ENCODE data around the gene RBP3.
"Not testable (repeated sequence)": the region's sequence is repeated elsewhere in the genome, so short reads cannot be mapped to it uniquely, and the experiment has no call there.

RBP3 gene

DNA sequence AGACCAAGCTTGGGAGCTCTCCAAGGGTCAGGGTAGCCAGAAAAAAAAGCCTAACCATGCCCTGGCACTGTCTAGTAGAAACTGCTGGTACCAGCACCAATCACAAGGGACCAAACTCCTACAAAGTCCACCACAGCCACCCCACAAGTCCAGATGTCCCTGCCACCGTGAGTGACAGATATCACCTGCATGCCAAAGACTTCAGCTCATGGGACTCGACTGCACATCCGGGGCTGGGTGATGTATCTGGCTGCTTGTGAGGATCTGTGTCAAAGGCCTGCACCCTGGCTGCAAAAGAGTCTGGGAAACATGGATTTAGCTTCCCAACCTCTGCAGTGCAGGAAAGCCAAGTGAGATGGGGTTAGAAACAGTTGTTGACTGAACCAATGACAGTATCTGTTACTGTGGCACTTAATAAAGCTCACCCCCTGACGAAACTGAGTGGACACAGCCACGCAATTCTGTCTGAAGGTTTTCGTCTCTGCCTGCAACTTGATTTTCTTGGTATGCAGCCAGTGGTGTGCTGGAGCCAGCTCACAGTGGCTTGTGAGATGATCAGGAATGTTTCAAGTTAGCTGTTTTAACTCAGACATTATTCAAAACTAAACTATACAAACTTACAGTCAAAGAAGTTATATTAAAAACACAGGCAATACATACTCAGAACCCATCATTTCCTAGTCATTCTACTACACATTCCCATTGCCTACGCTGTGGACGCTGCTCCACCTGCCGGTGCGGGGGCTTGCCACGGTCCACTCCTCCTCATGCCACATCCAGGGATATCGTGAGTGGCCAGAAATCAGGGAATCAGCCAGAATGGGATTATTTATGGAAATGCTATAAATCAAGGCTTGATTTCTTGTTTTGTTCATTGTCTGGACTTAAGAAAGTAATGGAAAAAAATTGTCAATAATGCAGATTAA is 26.7 kb downstream of the RBP3 start:
- no peak for DNase-seq (ENCODE audit: low read depth)

GRCh38 chr10:47376522-47377220 is 28.5 kb downstream of the RBP3 start:
- DNase-seq (ENCODE audit: low read depth), result no peak

GRCh38 chr10:47378183-47378510 is 30.0 kb downstream of the RBP3 start:
- no peak for DNase-seq (ENCODE audit: low read depth)

GRCh38 chr10:47378606-47379444 is 30.7 kb downstream of the RBP3 start:
- DNase-seq (ENCODE audit: low read depth), result no peak

GRCh38 chr10:47379445-47379785 is 31.3 kb downstream of the RBP3 start:
- no peak for DNase-seq (ENCODE audit: low read depth)

DNA sequence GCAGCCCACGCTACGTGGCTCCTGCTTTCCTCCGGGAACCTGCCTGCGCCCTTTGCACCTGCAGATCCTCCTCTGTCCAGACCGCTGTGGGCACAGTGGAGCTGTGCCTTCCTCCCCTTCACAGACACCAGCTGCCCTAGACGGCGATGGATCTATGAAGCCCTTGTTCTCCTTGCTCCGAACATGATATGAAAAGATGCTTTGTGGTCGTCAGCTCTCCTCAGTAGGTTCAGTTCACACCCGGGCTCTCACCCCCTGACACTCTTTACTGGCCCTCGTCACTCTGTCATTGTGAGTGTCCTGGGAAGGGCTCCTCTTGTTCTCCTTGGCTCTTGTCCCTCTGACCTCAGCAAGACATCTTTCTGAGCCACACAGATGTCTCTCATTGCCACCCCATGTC is 31.7 kb downstream of the RBP3 start:
- DNase-seq (ENCODE audit: low read depth), result no peak

DNA sequence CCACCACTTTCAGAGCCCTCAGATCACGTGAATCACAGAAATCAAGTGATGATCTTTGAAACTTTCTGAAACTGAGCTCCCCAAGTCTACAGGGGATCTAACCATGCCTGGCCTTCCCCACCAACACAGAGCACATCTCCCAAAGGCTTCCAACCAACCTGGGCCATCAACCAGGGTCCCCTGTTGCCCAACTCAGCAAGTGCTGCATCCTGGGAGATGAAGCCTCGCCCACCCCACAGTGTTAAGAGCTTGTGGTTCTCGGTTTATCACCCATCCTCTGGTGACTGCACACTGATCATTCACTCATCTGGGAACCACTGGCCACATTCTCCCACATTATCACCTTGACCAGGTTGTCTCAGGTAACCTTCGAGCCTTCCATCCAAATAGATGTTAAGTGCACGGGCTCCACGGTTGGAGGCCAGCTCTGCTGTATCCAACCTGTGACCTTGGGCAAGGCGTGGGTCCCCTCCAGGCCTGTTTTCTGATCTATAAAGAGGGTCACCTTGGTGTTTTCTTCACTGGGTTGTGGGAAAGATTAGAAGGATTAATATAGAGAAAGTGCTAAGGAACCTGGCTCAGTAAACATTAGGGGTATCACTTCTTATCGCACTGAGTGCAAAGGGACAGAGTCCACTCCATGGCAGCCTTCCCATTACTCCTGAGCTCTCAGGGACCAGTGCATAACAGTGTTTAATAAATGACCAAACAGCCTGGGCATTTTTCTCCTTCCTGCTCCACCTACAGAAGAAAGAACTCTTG is 32.4 kb downstream of the RBP3 start:
- DNase-seq (ENCODE audit: low read depth), result no peak

- no peak for DNase-seq (ENCODE audit: low read depth)
Measured at GRCh38 chr10:47381103-47381395, 32.9 kb downstream of the RBP3 start.

DNA sequence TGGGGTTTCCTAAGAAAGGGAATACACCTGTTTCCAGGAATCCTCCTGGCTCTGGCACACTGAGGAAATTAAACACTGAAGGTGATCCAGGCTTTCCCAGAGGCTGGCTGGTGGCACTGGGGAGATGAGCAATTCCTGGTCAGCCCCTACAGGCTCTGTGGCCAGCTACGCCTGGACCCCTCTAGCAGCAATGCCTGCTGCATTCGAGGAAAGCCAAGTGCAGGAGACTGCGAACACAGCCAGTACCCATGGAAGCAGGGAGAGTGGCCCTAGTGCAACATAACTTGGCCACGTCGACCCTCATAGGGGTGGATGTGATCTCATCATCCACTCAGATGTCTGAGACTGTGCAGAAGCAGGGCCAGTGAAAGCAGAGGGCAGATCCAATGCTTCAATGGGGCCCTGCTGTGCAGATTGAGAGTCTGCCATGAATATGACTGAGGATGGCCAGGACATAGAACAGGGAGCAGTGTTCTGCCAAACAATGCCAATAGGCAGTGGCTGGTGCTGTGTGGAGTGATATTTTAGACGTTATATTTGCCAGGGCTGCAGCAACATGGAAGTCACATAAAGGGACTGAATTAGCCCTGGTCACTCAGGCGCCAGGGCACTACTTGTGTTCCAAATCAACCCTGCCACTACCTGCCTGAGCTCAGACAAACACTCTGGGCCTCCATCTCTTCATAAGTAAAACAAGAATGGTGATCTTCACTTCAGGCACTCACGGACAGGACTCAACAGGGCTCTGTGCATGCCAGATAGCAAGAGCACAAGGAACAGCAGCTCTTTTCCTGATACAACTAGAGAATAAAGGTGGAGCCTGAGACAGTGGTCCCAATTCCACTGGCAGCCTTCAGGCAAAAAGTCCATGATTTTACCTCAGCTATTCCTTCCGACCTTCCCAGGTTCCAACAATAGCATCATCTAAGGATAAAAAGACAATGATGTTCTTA is 33.5 kb downstream of the RBP3 start:
- DNase-seq (ENCODE audit: low read depth), result no peak

GRCh38 chr10:47383261-47384147 is 35.3 kb downstream of the RBP3 start:
- no peak for DNase-seq (ENCODE audit: low read depth)

- peak; percentile 35 for DNase-seq (ENCODE audit: low read depth)
Measured at GRCh38 chr10:47384148-47384921, 36.2 kb downstream of the RBP3 start, which contains the start of gene ZNF488. TSS of gene ZNF488 (minus strand) at chr10:47384293. CDS start at chr10:47368829, 15,464 bp downstream.

DNA sequence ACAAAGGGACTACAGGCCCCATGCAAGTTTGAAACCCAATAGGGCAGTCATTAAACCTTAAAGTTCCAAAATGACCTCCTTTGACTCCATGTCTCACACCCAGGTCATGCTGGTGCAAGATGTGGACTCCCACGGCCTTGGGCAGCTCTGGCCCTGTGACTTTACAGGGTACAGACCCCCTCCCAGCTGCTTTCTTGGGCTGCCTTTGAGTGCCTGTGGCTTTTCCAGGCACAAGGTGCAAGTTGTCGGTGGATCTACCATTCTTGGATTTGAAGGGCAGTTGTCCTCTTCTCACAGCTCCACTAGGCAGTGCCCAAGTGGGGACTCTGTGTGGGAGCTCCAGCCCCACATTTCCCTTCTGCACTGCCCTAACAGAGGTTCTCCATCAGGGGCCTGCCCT is 37.9 kb downstream of the RBP3 start:
- not testable (repeated sequence) for DNase-seq (ENCODE audit: low read depth)

DNA sequence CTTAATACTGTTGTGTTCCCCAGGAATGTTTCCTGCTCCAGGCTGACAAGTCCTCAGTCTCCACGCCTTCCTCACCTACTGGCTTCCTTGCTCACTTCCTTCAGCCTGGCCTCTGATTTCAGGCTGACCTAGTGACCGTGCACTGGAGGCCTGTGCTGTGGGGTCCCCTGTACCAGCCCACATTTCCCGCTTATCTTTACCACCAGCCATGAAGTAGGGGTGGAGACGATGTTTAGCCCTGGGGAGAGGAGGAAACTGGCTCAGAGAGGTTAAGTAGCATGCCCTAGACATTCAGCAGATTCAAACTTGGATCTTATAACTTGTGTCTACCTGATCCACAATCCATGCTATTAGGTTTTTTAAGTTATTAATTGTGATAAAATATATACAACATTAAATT is 40.7 kb downstream of the RBP3 start:
- DNase-seq (ENCODE audit: low read depth), result no peak

GRCh38 chr10:47389619-47390018 is 41.5 kb downstream of the RBP3 start:
- DNase-seq (ENCODE audit: low read depth), result no peak

DNA sequence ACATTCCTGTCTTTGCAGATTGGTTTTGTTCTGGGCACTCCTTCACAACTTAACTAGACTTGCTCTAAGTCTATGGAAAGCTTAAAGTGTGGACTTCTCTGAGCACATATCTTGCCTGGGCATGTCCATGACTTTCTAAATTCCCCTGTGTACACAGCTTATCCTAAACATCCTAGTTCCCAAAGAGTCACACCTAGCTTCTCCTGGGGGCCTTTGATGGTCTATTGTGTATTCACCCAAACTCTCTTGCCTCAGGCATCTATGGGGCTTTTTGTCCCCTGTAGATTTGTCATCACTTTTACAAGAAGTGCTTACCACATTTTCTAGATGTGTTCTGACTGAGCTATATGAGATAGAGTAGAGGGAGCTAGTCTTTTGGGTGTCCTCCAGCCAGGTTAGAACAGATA is 48.2 kb downstream of the RBP3 start:
- no peak for DNase-seq (ENCODE audit: low read depth)

DNA sequence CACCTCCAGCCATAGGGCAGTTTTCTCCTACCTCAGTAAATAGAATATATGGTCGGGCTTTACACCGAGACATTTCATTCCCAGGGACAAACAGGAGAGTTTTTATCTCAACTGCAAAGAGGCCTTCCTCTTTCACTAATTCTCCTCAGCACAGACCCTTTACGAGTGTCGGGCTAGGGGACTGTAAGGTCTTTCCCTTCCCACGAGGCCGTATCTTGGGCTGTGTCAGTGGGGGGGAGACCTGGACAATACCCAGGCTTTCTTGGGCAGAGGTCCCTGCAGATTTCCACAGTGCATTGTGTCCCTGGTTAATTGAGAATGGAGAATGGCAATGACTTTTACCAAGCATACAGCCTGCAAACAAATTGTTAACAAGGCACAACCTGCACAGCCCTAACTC is 49.1 kb downstream of the RBP3 start:
- no peak for DNase-seq (ENCODE audit: low read depth)

DNA sequence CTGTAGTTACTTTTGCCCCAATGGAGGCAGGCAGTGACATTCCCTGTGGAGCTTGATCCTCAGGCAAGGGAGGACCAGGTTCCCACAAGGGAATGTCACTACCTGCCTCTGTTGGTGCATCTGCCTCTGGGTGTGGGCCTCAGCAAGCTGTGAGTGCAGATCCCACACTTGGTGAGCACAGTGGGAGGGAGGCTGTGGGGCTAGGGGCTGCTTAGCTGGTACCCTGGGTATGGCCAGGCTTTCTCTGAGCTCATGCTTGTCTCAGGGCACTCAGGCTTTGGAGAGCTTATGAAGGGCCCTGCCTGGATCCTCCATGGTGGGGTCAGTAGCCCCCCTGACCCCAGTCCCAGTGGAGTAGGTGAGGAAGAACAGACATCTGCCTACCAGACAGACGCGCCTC is 52.1 kb downstream of the RBP3 start:
- no peak for DNase-seq (ENCODE audit: low read depth)

GRCh38 chr10:47400786-47401185 is 52.6 kb downstream of the RBP3 start:
- no peak for DNase-seq (ENCODE audit: low read depth)

- no peak for DNase-seq (ENCODE audit: low read depth)
Measured at GRCh38 chr10:47401210-47401609, 53.0 kb downstream of the RBP3 start.

Measured in stimulated activated CD8-positive, alpha-beta memory T cell treated with anti-CD3 and anti-CD28 coated beads, Interleukin-15, amount 100 ng/mL, for 1 hour (primary cell).